HG03354 (cell line): ENCODE data around the gene PRPSAP1.
"Not testable (repeated sequence)": the region's sequence is repeated elsewhere in the genome, so short reads cannot be mapped to it uniquely, and the experiment has no call there.

Experiments used
- ATAC-seq: cut with Tn5 transposase; IDR thresholded peaks from one replicate; pipeline ENCODE4 v1.9.1; 2021; ENCODE audit warnings: mild to moderate bottlenecking; ENCODE audit not compliant: unreplicated experiment, poor library complexity, severe bottlenecking

Gene PRPSAP1

GRCh38 chr17:76270770-76271668 lies 82.7 kb downstream of the PRPSAP1 start:
- no peak for ATAC-seq

GRCh38 chr17:76270127-76270592 lies 83.6 kb downstream of the PRPSAP1 start:
- ATAC-seq: no peak

GRCh38 chr17:76268991-76269981 lies 84.4 kb downstream of the PRPSAP1 start:
- no peak for ATAC-seq

GRCh38 chr17:76268015-76268749 lies 85.5 kb downstream of the PRPSAP1 start:
- ATAC-seq: no peak

- ATAC-seq: not testable (repeated sequence)
Observed at GRCh38 chr17:76267581-76268001, 86.1 kb downstream of the PRPSAP1 start.

- no peak for ATAC-seq
Observed at GRCh38 chr17:76267051-76267576, 86.6 kb downstream of the PRPSAP1 start.

GRCh38 chr17:76266244-76266938 lies 87.3 kb downstream of the PRPSAP1 start:
- no peak for ATAC-seq

GRCh38 chr17:76265624-76266243 lies 88.0 kb downstream of the PRPSAP1 start:
- no peak for ATAC-seq

- ATAC-seq: peak; percentile 74
Observed at GRCh38 chr17:76264755-76265623, 88.7 kb downstream of the PRPSAP1 start, which contains the start of gene UBALD2. Gene UBALD2 (plus strand): TSS chr17:76265348. CDS start chr17:76265506, 158 bp downstream.

GRCh38 chr17:76264425-76264754 lies 89.3 kb downstream of the PRPSAP1 start:
- no peak for ATAC-seq

GRCh38 chr17:76263896-76264295 lies 89.8 kb downstream of the PRPSAP1 start:
- ATAC-seq: no peak

- no peak for ATAC-seq
Observed at GRCh38 chr17:76262732-76263344, 90.9 kb downstream of the PRPSAP1 start.

- no peak for ATAC-seq
Observed at GRCh38 chr17:76261421-76262215, 92.1 kb downstream of the PRPSAP1 start.

- no peak for ATAC-seq
Observed at GRCh38 chr17:76260669-76261068, 93.0 kb downstream of the PRPSAP1 start.

GRCh38 chr17:76260220-76260619 lies 93.5 kb downstream of the PRPSAP1 start:
- ATAC-seq: no peak
